Measurements from ENCODE around the gene ERC1. TPM values are rescaled to one million over a fixed set of nuclear protein-coding genes. Genes with fewer than 3 reads are reported as not detected.

Gene ERC1
- total and polyA plus RNA-seq, 9 of the 15 experiments (the other 6 are each of a cell fraction or from before 2014, with no cell fraction given): 0.74 to 11.8 (median 4.8) TPM

- H3K4me2 ChIP-seq (ENCODE audit: insufficient read depth, low read length): no peak overlapping the region
- FAIRE-seq: no peak
- H3K9me1 ChIP-seq (ENCODE audit: control insufficient read depth, insufficient read depth, low read length): no peaks in the 10 kb centered on the region
- no peak overlapping the region for H3K9ac ChIP-seq (ENCODE audit: insufficient read depth in 1 of 2, low read depth in 2 of 2, low read length in 2 of 2)
- ChIA-PET POLR2A (no interaction called here), CTCF (ENCODE audit: low intra/inter-chr PET ratio) (no interaction called here)
- H3K79me2 ChIP-seq (ENCODE audit: control insufficient read depth, insufficient read depth, low read length): no peaks in the 10 kb centered on the region
- intact Hi-C loops (cut with micrococcal nuclease) (no loop called here), in situ Hi-C loops (cut with MboI) (no loop called here)
- no peak overlapping the region for H3K27ac ChIP-seq (ENCODE audit: extremely low read depth, low read depth, low read length)
- no TSS peak for BruUV-seq (replicated peaks)
- H2AFZ ChIP-seq (ENCODE audit: low read depth, low read length): no peak overlapping the region
- no peaks in the 10 kb centered on the region for H3K9me3 ChIP-seq (replicated peaks; ENCODE audit: control insufficient read depth, insufficient read depth, low read depth, low read length)
- H4K20me1 ChIP-seq (replicated peaks; ENCODE audit: control insufficient read depth, insufficient read depth, low read length): no peaks in the 10 kb centered on the region
- no peak for ATAC-seq
- TF ChIP-seq POLR2B (IDR thresholded peaks at IDR 0.05; ENCODE audit: low read depth, partially characterized antibody) (no peak), KLF1 (tag; IDR thresholded peaks at IDR 0.05) (no peak), SIRT6 (IDR thresholded peaks at IDR 0.05; ENCODE audit: low read depth, low read length) (no peak)
- H3K27me3 ChIP-seq (ENCODE audit: control insufficient read depth in 2 of 2, insufficient read depth in 2 of 2, low read length in 2 of 2): no peaks in the 10 kb centered on the region
- H3K4me3 ChIP-seq: no peak overlapping the region
- no peak for DNase-seq (ENCODE audit: extremely low read depth in 1 of 4, low spot score in 3 of 4)
- WGBS (ENCODE audit: insufficient coverage, low coverage, missing lambda C conversion rate): 66% methylated on average over 3 of the region's 3 CpGs
- H3K4me1 ChIP-seq (replicated peaks in 1 of 2; ENCODE audit: control insufficient read depth in 2 of 2, insufficient read depth in 2 of 2, low read length in 2 of 2): no peaks in the 10 kb centered on the region
- peaks cover 9% of the 10 kb centered on the region; the same call in 1 of the 3 replicates for H3K36me3 ChIP-seq (ENCODE audit: control insufficient read depth, insufficient read depth, low read length)
These were observed 39.8 kb downstream of the ERC1 start for GRCh38 chr12:1030779-1031178.

- H2AFZ ChIP-seq (ENCODE audit: low read depth, low read length): no peak overlapping the region
- H3K9me1 ChIP-seq (ENCODE audit: control insufficient read depth, insufficient read depth, low read length): no peaks in the 10 kb centered on the region
- no TSS peak for BruUV-seq (replicated peaks)
- ChIA-PET CTCF (ENCODE audit: low intra/inter-chr PET ratio) (no interaction called here), POLR2A (interaction anchor here (1.0 kb wide), 1 partner anchor 19 kb away, joined by 7 read pairs; no protein-coding TSS in a partner anchor)
- H3K79me2 ChIP-seq (ENCODE audit: control insufficient read depth, insufficient read depth, low read length): no peaks in the 10 kb centered on the region
- in situ Hi-C loops (cut with MboI) (no loop called here), intact Hi-C loops (cut with micrococcal nuclease) (no loop called here)
- no peak overlapping the region for H3K27ac ChIP-seq (ENCODE audit: extremely low read depth, low read depth, low read length)
- no peaks in the 10 kb centered on the region for H3K9me3 ChIP-seq (replicated peaks; ENCODE audit: control insufficient read depth, insufficient read depth, low read depth, low read length)
- 93% methylated on average over 3 of the region's 3 CpGs for whole genome bisulfite sequencing (ENCODE audit: insufficient coverage, low coverage, missing lambda C conversion rate)
- H3K9ac ChIP-seq (ENCODE audit: insufficient read depth in 1 of 2, low read depth in 2 of 2, low read length in 2 of 2): no peak overlapping the region
- FAIRE-seq: no peak
- no peak overlapping the region for H3K4me2 ChIP-seq (ENCODE audit: insufficient read depth, low read length)
- peaks cover 3% of the 10 kb centered on the region; the same call in 1 of the 3 replicates for H3K36me3 ChIP-seq (ENCODE audit: control insufficient read depth, insufficient read depth, low read length)
- H4K20me1 ChIP-seq (replicated peaks; ENCODE audit: control insufficient read depth, insufficient read depth, low read length): no peaks in the 10 kb centered on the region
- no peak for ATAC-seq
- H3K4me1 ChIP-seq (replicated peaks in 1 of 2; ENCODE audit: control insufficient read depth in 2 of 2, insufficient read depth in 2 of 2, low read length in 2 of 2): no peaks in the 10 kb centered on the region
- H3K27me3 ChIP-seq (ENCODE audit: control insufficient read depth in 2 of 2, insufficient read depth in 2 of 2, low read length in 2 of 2): no peaks in the 10 kb centered on the region
- no peak for DNase-seq (ENCODE audit: extremely low read depth in 1 of 4, low spot score in 3 of 4)
- no peak overlapping the region for H3K4me3 ChIP-seq
- TF ChIP-seq KDM4B (IDR thresholded peaks at IDR 0.05; ENCODE audit: borderline replicate concordance in 2 of 2, low read depth in 1 of 2): no peak
- no peak for TF ChIP-seq E2F5 (CRISPR knock-in tag; IDR thresholded peaks at IDR 0.05)
- TF ChIP-seq ZC3H11A (IDR thresholded peaks at IDR 0.05; ENCODE audit: low read depth, low read length): no peak
- no peak for TF ChIP-seq SIN3A (IDR thresholded peaks at IDR 0.05; ENCODE audit: borderline replicate concordance in 2 of 2, control insufficient read depth in 1 of 2, low read depth in 2 of 2, low read length in 2 of 2)
- no peak for TF ChIP-seq MIER1 (IDR thresholded peaks at IDR 0.05; ENCODE audit: low read depth)
- TF ChIP-seq TFAM (CRISPR knock-in tag; conservative IDR thresholded peaks at IDR 0.05): no peak
- no peak for TF ChIP-seq LEF1 (IDR thresholded peaks at IDR 0.05)
- no peak for TF ChIP-seq CREM (IDR thresholded peaks at IDR 0.05; ENCODE audit: low read depth)
- TF ChIP-seq ADNP (tag; IDR thresholded peaks at IDR 0.05): no peak
- TF ChIP-seq CBFB (CRISPR knock-in tag; IDR thresholded peaks at IDR 0.05): no peak
- no peak for TF ChIP-seq XRCC4 (IDR thresholded peaks at IDR 0.05; ENCODE audit: extremely low read depth, insufficient read depth, insufficient read length)
- no peak for TF ChIP-seq ZNF511 (CRISPR knock-in tag; IDR thresholded peaks at IDR 0.05)
- TF ChIP-seq ZSCAN29 (IDR thresholded peaks at IDR 0.05): no peak
- TF ChIP-seq JUND (IDR thresholded peaks at IDR 0.05; ENCODE audit: borderline replicate concordance, low read depth, low read length): no peak
- no peak for TF ChIP-seq JUND (tag; IDR thresholded peaks at IDR 0.05; ENCODE audit: borderline replicate concordance, low read depth, low read length)
These were observed 43.2 kb downstream of the ERC1 start for GRCh38 chr12:1034243-1034642.

All from K562 (cell line).